IMR-90 (cell line): ENCODE measurements around the gene SNX1. TPM values are rescaled to one million over a fixed set of nuclear protein-coding genes. Genes with fewer than 3 reads are reported as not detected.
A peak's percentile ranks its signal among the peaks of the same experiment; 100 is the strongest.

ENCODE experiments used
- ATAC-seq: fragments of 200-7000 bp; cut with Tn5 transposase; 2 replicates; pipeline ENCODE4 v1.9.1; 2020; ENCODE audit warnings: low read depth, mild to moderate bottlenecking, moderate library complexity
- BruUV-seq: library from RNA; stranded (reverse); fragments of 400-500 nt; replicated peaks from 2 replicates; lab custom pipeline; 2021; lab: Mats Ljungman, UMichigan
- CTCF ChIA-PET: fragments of 300-600 bp; formaldehyde crosslinking; extraction: SDS; loops from one replicate; lab custom pipeline; 2021; ENCODE audit warnings: antibody characterized with exemption; lab: Yijun Ruan, JAX
- POLR2A ChIA-PET: fragments of 300-600 bp; sonication (Branson Sonifier 250); formaldehyde crosslinking; loops from one replicate; lab custom pipeline; 2022; ENCODE audit warnings: antibody characterized with exemption; ENCODE audit not compliant: unreplicated experiment; lab: Charles Lee
- DNase-seq: peaks from one replicate; pipeline ENCODE4 v3.0.0; 2013
- H2AFZ ChIP-seq: replicated peaks from 2 replicates; pipeline ENCODE3; 2013; ENCODE audit warnings: low read length, mild to moderate bottlenecking; ENCODE audit not compliant: poor library complexity
- H2AK5ac ChIP-seq: 2 replicates; pipeline ENCODE4 v1.6.1; 2013; ENCODE audit warnings: low read depth, low read length, inconsistent platforms
- H2AK9ac ChIP-seq: replicated peaks from 2 replicates; pipeline ENCODE3; 2013; ENCODE audit warnings: mild to moderate bottlenecking, low read depth, low read length, moderate library complexity; ENCODE audit not compliant: poor library complexity
- H2BK120ac ChIP-seq: 2 replicates; pipeline ENCODE4 v1.6.1; 2013; ENCODE audit warnings: low read depth, low read length, inconsistent platforms
- H2BK15ac ChIP-seq: 3 replicates; pipeline ENCODE4 v1.6.1; 2013; ENCODE audit warnings: low read depth, low read length, inconsistent platforms
- H2BK20ac ChIP-seq: 2 replicates; pipeline ENCODE4 v1.6.1; 2013; ENCODE audit warnings: low read depth, mild to moderate bottlenecking, inconsistent platforms, low read length, moderate library complexity
- H2BK5ac ChIP-seq: 2 replicates; pipeline ENCODE4 v1.6.1; 2013; ENCODE audit warnings: mild to moderate bottlenecking, low read depth, low read length, inconsistent platforms; ENCODE audit not compliant: poor library complexity, severe bottlenecking
- H3K14ac ChIP-seq: replicated peaks from 2 replicates; pipeline ENCODE4 v1.6.1; 2013; ENCODE audit warnings: low read depth, low read length, inconsistent platforms
- H3K18ac ChIP-seq: 2 replicates; pipeline ENCODE4 v1.6.1; 2013; ENCODE audit warnings: low read depth, low read length, control low read depth
- H3K23ac ChIP-seq: 2 replicates; pipeline ENCODE4 v1.6.1; 2013; ENCODE audit warnings: low read depth, low read length, inconsistent platforms
- H3K27ac ChIP-seq: 2 replicates; pipeline ENCODE4 v1.5.1; 2013; ENCODE audit warnings: mild to moderate bottlenecking, control low read depth, low read length; ENCODE audit not compliant: insufficient read depth
- H3K27me3 ChIP-seq: 2 replicates; pipeline ENCODE4 v1.6.1; 2013; ENCODE audit warnings: low read length; ENCODE audit not compliant: control insufficient read depth, insufficient read depth
- H3K36me3 ChIP-seq: 2 replicates; pipeline ENCODE4 v1.6.1; 2013; ENCODE audit warnings: low read length, mixed read lengths; ENCODE audit not compliant: control insufficient read depth, insufficient read depth
- H3K4ac ChIP-seq: 2 replicates; pipeline ENCODE4 v1.6.1; 2013; ENCODE audit warnings: low read depth, low read length, inconsistent platforms
- H3K4me1 ChIP-seq: 2 replicates; pipeline ENCODE4 v1.6.1; 2013; ENCODE audit warnings: low read length, mixed read lengths; ENCODE audit not compliant: control insufficient read depth, insufficient read depth
- H3K4me2 ChIP-seq: 2 replicates; pipeline ENCODE4 v1.6.1; 2013; ENCODE audit warnings: low read depth, mild to moderate bottlenecking, control low read depth, low read length, moderate library complexity
- H3K4me3 ChIP-seq: 2 replicates; pipeline ENCODE4 v1.5.1; 2013; ENCODE audit warnings: low read depth, mild to moderate bottlenecking, control low read depth, low read length, moderate library complexity; ENCODE audit not compliant: insufficient read depth
- H3K56ac ChIP-seq: 2 replicates; pipeline ENCODE4 v1.6.1; 2013; ENCODE audit warnings: low read length, inconsistent platforms; ENCODE audit not compliant: insufficient read depth; ENCODE audit errors: extremely low read depth
- H3K79me1 ChIP-seq, 2 experiments: 2 replicates each; pipeline ENCODE4 v1.6.1; 2013; ENCODE audit warnings: low read length in 2 of 2, inconsistent platforms in 1 of 2, low read depth in 1 of 2
- H3K9ac ChIP-seq: 2 replicates; pipeline ENCODE4 v1.6.1; 2013; ENCODE audit warnings: low read depth, low read length, control low read depth
- H3K9me1 ChIP-seq: 2 replicates; pipeline ENCODE4 v1.6.1; 2013; ENCODE audit warnings: low read length, inconsistent platforms; ENCODE audit not compliant: insufficient read depth
- H3K9me3 ChIP-seq: 2 replicates; pipeline ENCODE4 v1.6.1; 2013; ENCODE audit warnings: low read length; ENCODE audit not compliant: control insufficient read depth, insufficient read depth
- H4K20me1 ChIP-seq: 2 replicates; pipeline ENCODE4 v1.6.1; 2013; ENCODE audit warnings: low read length, inconsistent platforms; ENCODE audit not compliant: insufficient read depth
- H4K5ac ChIP-seq: 2 replicates; pipeline ENCODE4 v1.6.1; 2013; ENCODE audit warnings: mild to moderate bottlenecking, low read depth, low read length, control low read depth
- H4K8ac ChIP-seq, 2 experiments: 2 replicates each; pipeline ENCODE4 v1.6.1; 2013; ENCODE audit warnings: low read depth in 2 of 2, low read length in 2 of 2, control low read depth in 1 of 2, inconsistent platforms in 1 of 2
- H4K91ac ChIP-seq: 2 replicates; pipeline ENCODE4 v1.6.1; 2013; ENCODE audit warnings: low read depth, low read length, inconsistent platforms; ENCODE audit not compliant: insufficient read depth
- BHLHE40 ChIP-seq: fragments of 150-350 bp; IDR thresholded peaks from 2 replicates; pipeline ENCODE4 v1.6.1; 2016; ENCODE audit warnings: mild to moderate bottlenecking, low read depth, low read length
- CTCF ChIP-seq: conservative IDR thresholded peaks from 2 replicates; pipeline ENCODE4 v1.5.1; 2012; ENCODE audit warnings: mild to moderate bottlenecking, low read depth, low read length, improper control_type of control experiment
- MAZ ChIP-seq: IDR thresholded peaks from 2 replicates; pipeline ENCODE4 v1.6.1; 2012; ENCODE audit warnings: low read depth, mild to moderate bottlenecking, low read length, improper control_type of control experiment, moderate library complexity, borderline replicate concordance
- MXI1 ChIP-seq: IDR thresholded peaks from 2 replicates; pipeline ENCODE4 v1.6.1; 2012; ENCODE audit warnings: low read depth, mild to moderate bottlenecking, low read length, moderate library complexity, borderline replicate concordance
- POLR2A ChIP-seq: IDR thresholded peaks from 2 replicates; pipeline ENCODE4 v1.6.1; 2012; ENCODE audit warnings: mild to moderate bottlenecking, low read depth, low read length
- RAD21 ChIP-seq: IDR thresholded peaks from 2 replicates; pipeline ENCODE4 v1.6.1; 2012; ENCODE audit warnings: low read length, improper control_type of control experiment
- RFX5 ChIP-seq: IDR thresholded peaks from 2 replicates; pipeline ENCODE4 v1.8.0; 2012; ENCODE audit warnings: low read depth, mild to moderate bottlenecking, low read length, moderate library complexity
- SMC3 ChIP-seq: fragments of 150-350 bp; IDR thresholded peaks from 2 replicates; pipeline ENCODE4 v1.6.1; 2016; ENCODE audit warnings: low read depth, mild to moderate bottlenecking, antibody characterized with exemption, low read length, moderate library complexity
- USF2 ChIP-seq: fragments of 150-350 bp; IDR thresholded peaks from 2 replicates; pipeline ENCODE4 v1.6.1; 2017; ENCODE audit warnings: mild to moderate bottlenecking, antibody characterized with exemption, low read length, low read depth
- WGBS, 2 experiments: methylation state at CpG; one replicate each; pipeline versions ENCODE4 v1.1.5 to v1.1.7; 2013; ENCODE audit warnings: missing lambda C conversion rate in 2 of 2; ENCODE audit not compliant: insufficient read length in 1 of 2; ENCODE audit errors: extremely low coverage in 2 of 2; 5-methylcytosine and 5-hydroxymethylcytosine counted together
- dilution Hi-C: fragments of 300-500 bp; cut with HindIII; formaldehyde crosslinking; loops from one replicate; pipeline ENCODE4 v1.14.3; 2018; ENCODE audit warnings: low sequenced_read_pairs; ENCODE audit not compliant: unreplicated experiment
- in situ Hi-C: fragments of 300-500 bp; cut with MboI; formaldehyde crosslinking; loops from 3 replicates; pipeline ENCODE4 v1.14.3; 2019; ENCODE audit warnings: low sequenced_read_pairs, inconsistent platforms, mixed read lengths
- intact Hi-C: fragments of 100-400 bp; cut with micrococcal nuclease; formaldehyde crosslinking; loops from 2 replicates; pipeline ENCODE4 v1.10.0; 2022
- polyA plus RNA-seq, 3 experiments: library from polyadenylated mRNA; depleted of rRNA; stranded (reverse); fragments of >200 nt; gene quantifications; 2 replicates each; pipeline ENCODE4 v1.2.3, GENCODE V29; 2012; ENCODE audit warnings: low replicate concordance in 1 of 3
- total RNA-seq: library from RNA; depleted of rRNA; stranded (reverse); fragments of >200 nt; gene quantifications from 2 replicates; pipeline ENCODE4 v1.2.3, GENCODE V29; 2012

SNX1 gene
- total and polyA plus RNA-seq, 2 of the 4 experiments (the other 2 are of a cell fraction), result 35.3 to 72.3 TPM

- WGBS, 2 experiments, result no CpG with 5 or more reads among the region's 12 CpGs
- H3K36me3 ChIP-seq, result peaks cover 41% of the 10 kb centered on the region
- in situ Hi-C loops, result no loop called here
- no peak overlapping the region for H3K14ac ChIP-seq
- no peak overlapping the region for H2BK5ac ChIP-seq
- H3K56ac ChIP-seq, result no peak overlapping the region
- ChIA-PET POLR2A (interaction anchor here (1.7 kb wide), 1 partner anchor 9 kb away, joined by 7 read pairs; the partner anchor contains the start of gene PPIB), CTCF (interaction anchor here (0.6 to 1.3 kb wide), 5 partner anchors 9 to 22 kb away, joined by 3 to 5 read pairs (median 4); partner anchors contain the start of gene PPIB)
- H3K79me1 ChIP-seq, result peaks cover 11 to 16% of the 10 kb centered on the region in 2 experiments
- peaks cover 47% of the 10 kb centered on the region for H4K20me1 ChIP-seq
- peak overlapping the region; percentile 55 for H2AFZ ChIP-seq
- H3K4me2 ChIP-seq, result no peak overlapping the region
- H2BK15ac ChIP-seq, result no peak overlapping the region
- no peak overlapping the region for H3K4ac ChIP-seq
- no peak overlapping the region for H2BK120ac ChIP-seq
- no peak overlapping the region for H4K91ac ChIP-seq
- no peak overlapping the region for H3K23ac ChIP-seq
- no peak overlapping the region for H4K5ac ChIP-seq
- H2AK5ac ChIP-seq, result no peak overlapping the region
- intact Hi-C loops, result no loop called here
- BruUV-seq, result no TSS peak
- H3K18ac ChIP-seq, result no peak overlapping the region
- dilution Hi-C loops, result no loop called here
- no peak overlapping the region for H3K27ac ChIP-seq
- ATAC-seq (peak; percentile 85), DNase-seq (peak; percentile 79)
- H3K4me1 ChIP-seq, result peaks cover 2% of the 10 kb centered on the region; the same call in 1 of the 2 replicates
- peaks cover 3% of the 10 kb centered on the region; the same call in 1 of the 2 replicates for H3K9me1 ChIP-seq
- no peak overlapping the region for H2BK20ac ChIP-seq
- peak overlapping the region in 1 of 2 experiments; percentile 42; a peak in 1 of 4 replicates for H4K8ac ChIP-seq
- peak; percentile 76 for TF ChIP-seq RAD21
- peak; percentile 44; the same call in 1 of the 2 replicates for TF ChIP-seq MXI1
- peak; percentile 61 for TF ChIP-seq SMC3
- TF ChIP-seq POLR2A, result peak; percentile 72; the same call in 1 of the 2 replicates
- peak; percentile 43; the same call in 1 of the 2 replicates for TF ChIP-seq MAZ
- TF ChIP-seq RFX5, result peak; percentile 63; the same call in 1 of the 2 replicates
- TF ChIP-seq USF2, result no peak
- TF ChIP-seq BHLHE40, result no peak
- TF ChIP-seq CTCF, result peak; percentile 96
- no peaks in the 10 kb centered on the region for H3K9me3 ChIP-seq
- H2AK9ac ChIP-seq, result peak overlapping the region; percentile 84
- H3K9ac ChIP-seq, result no peak overlapping the region
- no peak overlapping the region for H3K4me3 ChIP-seq
- H3K27me3 ChIP-seq, result peaks cover 15% of the 10 kb centered on the region
These were observed 57.9 kb downstream of the SNX1 start for GRCh38 chr15:64153480-64154367.
